OCI-M2 (cell line): ENCODE measurements around the gene GPI.
"Not testable (repeated sequence)": the region's sequence is repeated elsewhere in the genome, so short reads cannot be mapped to it uniquely, and the experiment has no call there.

Experiments used
- DNase-seq: peaks from one replicate; lab custom pipeline; 2025; ENCODE audit not compliant: unreplicated experiment; lab: John Stamatoyannopoulos, UW

The GPI gene

DNA sequence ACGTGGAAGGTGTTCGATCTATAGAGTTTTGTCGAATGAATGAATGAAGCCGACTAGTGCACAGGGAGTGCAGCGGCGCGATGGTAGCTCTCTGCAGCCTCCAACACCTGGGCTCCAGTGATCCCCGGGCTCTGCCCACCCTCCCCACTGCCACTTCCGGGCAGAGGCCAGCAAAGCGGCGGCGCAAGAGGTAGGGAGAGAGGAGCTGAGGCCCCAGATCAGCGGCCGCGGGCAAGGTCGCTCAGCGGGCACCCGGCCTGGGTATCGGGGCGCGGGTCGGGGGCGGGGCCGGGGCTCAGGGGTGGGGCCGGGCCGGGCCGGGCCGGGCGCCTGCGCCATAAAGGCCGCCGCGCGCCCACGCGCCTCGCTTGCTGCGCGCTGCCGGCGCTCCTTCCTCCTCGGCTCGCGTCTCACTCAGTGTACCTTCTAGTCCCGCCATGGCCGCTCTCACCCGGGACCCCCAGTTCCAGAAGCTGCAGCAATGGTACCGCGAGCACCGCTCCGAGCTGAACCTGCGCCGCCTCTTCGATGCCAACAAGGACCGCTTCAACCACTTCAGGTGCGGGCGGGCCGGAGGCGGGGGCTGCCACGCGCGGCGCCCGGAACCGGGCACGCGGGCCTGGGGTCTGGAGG, at the start of gene GPI:
GPI (plus strand) TSS at position 367 of the 633 bp plus-strand sequence; CDS start at position 438, 71 bp downstream.
- DNase-seq: peak; percentile 80

DNA sequence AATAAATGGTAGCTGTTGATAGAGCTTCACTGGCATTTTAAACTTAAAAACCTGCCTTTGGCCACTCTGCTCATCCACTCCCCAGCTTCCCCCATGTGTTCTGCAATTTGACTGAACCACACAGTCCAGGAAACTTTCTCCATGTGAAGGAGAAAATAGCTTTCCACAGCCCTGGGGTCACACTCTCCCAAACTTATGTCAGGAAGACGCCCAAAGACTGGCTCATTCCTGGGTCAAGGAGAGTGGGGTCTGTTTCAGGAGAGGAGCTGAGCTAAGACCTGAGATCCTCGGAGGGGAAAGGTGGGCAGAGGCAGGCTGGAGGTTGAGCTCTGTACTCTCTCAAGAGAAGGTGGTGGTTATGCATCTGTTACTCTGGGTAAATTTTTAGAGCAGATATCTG, 48.7 kb upstream of the GPI start:
- no peak for DNase-seq

DNA sequence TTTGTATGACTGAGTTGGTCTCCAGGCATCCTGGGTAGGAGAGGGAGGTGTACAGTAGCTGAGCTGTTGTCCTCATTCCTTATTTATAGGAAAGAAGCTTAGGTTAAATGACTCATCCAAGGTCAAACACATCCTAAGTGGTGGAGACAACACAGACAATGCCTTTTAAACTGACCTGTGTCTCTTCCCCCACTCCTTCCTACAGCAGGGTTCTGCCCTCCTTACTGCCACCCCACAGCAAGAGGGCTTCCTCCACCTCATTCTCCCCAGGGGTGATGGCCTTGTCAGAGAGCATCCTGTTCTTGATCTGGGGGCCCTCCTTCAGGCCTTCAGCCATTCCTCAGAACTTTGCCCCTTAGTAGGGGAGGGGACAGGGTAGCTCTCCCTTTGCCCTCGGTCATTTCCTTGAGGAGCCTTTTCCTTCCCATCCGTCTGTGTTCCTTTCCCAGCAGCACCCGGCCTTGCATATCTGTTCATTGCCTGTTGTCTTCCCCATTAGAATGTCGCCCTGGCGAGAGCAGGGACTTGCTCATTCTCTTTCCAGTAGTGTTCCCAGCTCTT, 48.2 kb upstream of the GPI start:
- no peak for DNase-seq

DNA sequence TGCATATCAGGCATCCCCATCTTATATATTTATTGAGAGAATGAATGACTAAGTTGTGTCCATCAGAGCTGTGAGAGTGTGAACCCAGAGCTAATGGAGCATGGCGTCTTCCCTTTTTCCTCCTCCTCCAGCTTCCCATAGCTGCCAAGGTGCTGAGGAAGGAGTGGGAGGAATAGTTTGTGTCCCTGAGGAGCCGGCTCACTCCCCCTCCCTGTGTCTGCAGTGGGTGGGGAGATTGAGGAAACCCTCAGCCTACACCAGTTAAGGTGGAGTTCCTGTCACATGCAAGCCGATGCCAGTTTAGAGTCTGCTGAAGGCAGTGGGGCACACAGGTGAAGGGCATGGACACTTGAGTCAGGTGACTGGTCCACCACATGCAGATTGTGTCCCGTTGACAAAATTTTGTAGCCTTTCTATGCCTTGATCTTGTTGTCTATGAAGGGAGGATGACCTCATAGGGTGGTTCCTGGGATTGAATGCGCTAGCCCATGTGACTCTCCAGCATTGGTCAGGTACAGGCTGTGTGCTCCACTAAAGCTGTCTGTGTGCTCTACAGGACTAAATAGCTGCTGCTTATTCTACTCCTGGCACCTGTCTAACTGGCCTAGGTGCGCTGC, 47.6 kb upstream of the GPI start:
- DNase-seq: no peak

DNA sequence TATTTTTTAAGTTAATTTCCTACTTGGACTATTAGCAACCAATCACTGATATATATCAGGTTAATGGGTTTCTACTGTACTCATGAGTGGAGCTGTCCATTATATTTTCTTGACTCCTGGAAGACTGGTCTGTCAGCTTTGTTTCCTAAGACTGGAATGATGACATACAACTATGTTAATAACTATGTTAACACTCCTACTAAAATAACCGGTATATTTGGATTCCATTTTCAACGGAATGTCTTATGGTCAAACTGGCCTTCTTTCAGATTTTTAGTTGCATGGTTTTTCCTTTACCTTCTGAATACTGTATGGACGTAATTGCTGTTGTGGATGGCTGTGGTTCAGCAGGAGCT, 45.8 kb upstream of the GPI start:
- no peak for DNase-seq

DNA sequence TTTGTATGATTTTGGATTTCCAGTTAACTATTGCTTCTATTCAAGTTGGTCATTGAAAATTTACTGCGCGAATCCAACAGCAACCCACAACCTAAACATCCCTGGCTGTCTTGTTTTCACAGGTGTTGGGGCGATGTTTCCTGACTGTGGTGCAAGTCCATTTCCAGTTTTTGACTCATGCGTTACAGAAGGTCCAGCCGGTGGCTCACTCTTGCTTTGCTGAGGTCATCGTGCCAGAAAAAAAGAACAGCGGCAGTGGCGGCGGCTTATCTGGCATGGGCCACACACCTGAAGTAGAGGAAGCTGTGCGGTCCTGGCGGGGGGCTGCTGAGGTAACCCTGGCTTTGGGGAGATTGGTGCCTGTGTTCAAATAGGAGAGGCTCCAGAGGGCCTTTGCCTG, 45.2 kb upstream of the GPI start:
- no peak for DNase-seq

DNA sequence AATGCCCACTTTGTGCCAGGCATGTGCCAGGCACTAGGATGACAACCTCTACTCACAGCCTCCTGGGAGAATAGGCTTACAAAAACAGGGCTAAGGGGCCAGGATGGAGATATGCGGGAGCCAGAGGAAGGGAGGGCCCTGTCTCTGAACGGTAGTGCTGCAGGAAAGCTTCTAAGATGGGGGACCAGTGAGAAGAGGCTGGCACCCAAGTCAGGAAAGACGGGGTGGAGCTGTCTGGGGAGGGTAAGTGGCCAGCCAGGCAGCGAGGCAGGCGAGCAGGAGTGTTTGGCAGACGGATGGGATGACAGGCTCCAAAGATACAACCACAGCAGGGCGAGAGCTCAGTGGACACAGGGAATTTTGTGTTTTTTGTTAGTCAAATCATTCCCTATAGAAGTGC, 44.7 kb upstream of the GPI start:
- no peak for DNase-seq

DNA sequence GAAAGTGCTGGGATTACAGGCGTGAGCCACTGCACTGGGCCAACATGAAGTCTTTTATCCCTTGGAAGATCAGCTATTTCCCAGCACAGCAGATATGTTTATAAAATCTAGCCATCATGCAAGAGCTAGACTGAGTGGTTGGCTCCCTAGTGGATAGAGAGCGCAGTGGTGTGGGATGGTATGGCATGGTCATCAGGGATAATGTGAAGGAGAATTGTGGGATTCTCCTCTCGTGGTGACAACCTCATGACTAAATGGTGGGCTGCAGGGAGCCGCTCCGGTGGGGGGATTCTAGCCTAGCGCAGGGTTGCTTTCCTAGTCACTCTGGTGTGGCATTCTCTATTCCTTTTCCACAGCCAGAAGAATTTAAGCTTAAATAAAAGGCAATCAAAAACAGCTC, 43.3 kb upstream of the GPI start:
- no peak for DNase-seq

DNA sequence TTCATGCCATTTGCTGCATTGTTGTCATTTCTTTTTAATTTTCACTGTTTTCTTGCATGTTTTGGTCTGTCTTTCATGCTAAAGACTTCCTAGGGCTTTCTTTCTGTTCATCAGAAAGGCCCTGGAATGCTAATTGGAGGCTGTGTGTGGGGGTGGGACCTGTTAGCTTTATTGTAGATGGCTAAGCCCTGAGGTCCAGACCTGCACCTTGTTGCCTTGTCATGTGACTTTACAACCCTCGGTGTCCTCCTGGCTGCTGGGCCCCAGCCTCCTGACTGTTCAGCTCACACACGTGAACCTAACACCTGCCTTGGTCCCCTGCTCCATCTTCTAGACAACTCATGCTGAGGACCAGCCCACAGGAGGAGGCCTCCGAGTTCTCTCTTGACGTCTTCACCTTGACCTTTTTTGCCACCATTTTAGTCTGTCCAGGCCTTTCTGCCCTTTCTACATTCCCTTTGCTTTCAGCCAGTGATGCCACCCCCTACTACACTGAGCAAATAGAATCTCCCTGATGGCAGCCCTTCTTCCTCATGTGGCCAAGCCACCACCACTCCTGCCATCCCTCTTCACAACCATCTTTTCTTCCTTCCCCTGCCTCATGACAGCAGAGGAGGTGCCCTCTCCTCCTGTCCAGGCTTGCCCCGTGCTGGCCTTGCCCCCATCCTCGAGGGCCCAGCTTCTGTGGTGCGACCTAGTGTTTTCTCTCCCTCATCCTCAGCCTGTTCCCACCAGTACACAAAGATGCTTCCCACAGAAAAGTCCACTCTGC, 41.4 kb upstream of the GPI start:
- no peak for DNase-seq

DNA sequence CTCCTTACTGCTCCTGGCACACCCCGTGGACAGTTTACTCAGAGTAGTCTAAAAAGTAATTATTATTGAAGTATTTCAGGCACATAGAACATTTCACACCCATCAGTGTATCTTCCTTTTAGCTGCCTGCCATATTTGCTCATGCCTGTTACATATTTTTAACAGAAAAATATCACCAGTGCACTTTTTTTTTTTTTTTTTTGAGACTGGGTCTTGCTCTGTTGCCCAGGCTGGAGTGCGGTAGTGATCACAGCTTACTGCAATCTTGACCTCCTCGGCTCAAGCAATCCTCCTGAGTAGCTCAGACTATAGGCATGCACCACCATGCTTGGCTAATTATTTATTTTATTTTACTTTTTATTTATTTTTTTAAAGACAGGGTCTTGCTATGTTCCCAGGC, 40.7 kb upstream of the GPI start:
- no peak for DNase-seq

DNA sequence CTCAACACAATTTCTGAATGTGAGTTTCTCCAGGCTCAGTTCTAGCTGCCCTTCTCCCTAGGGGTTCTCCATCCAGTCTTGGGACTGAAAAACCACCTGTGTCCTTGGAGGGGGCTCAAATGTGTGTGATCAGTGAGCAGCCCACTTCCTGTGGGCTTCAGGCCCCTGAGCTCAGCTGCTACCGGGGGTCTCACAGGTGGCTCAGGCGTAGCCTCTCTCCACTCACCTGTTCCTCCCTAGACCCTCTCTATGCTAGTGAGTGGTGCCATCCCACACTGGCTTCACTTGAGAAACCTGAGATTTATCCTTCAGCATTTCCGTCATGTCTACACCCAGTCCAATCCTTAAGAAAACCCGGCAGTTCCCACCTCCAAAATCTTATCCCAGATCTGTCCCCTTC, 39.8 kb upstream of the GPI start:
- no peak for DNase-seq

DNA sequence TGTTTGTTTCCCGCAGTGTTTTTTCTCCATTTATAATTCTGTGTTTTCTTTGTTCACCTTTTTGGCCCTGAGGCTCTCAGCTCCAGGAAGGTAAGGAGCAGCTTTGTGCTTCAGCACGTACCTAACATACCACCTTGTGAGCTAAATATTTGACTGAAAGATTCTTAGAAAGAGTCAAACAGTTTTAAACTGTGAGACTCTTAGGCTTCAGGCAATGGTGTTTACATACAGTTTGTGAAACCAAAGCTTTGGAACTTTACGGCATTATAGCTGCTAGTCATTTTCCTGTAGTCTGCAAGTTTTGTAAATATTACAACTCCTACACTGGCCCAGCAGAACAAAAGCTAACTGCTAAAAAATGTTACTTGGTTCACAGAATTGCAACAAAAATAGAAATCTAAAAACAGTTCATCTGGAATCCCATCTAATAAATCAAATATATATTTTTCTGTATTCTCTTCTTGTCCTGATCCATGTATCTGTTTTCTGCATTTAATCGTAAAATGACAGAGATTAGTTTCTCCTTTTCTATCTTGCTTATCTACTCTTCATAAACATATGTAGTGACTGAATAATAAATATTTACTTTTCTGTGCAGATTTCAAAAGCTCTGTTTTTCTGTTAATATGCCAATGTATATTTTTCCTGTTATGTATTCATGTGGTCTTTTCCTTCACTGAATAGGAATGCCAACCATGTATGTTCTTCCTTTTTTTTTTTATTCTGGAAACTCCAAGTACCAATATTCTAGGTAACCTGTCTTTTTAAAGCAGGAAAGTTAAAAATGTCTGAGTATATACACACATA, 38.8 kb upstream of the GPI start:
- DNase-seq: no peak

DNA sequence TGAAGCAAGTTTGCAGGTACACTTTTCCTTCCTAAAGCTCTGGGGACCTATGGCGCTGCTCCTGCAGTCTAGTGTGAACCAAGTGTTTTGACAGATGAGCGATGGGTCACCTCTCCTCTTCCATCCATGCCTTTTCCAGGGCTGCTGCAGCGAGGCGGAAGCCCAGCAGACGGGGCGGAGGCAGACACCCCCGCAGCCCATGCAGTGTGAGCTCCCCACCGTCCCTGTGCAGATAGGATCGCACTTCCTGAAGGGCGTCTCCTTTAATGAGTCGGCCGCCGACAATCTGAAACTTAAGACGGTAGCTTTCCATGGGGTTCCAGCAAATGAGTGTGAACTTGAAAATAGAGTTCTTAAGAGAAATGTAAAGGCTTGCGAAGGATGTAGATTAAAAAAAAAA, 37.1 kb upstream of the GPI start:
- no peak for DNase-seq

DNA sequence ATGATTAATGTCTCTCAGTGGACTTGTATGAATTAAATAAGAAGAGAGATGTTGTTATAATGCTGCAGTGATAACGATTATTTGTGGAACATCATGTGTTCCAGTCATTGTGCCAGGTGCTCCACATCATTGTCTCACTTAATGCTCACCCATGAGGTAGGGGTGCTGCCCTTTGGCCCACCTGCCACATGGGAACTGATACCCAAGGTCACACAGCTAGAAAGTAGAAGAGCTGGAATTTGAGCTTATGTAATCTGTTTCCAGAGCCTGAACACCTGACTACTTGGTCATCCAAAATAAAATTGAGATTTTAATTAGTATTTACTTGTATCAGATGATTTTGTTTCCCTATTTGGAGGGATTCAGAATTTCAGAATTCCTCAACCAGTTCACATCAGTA, 36.0 kb upstream of the GPI start:
- no peak for DNase-seq

DNA sequence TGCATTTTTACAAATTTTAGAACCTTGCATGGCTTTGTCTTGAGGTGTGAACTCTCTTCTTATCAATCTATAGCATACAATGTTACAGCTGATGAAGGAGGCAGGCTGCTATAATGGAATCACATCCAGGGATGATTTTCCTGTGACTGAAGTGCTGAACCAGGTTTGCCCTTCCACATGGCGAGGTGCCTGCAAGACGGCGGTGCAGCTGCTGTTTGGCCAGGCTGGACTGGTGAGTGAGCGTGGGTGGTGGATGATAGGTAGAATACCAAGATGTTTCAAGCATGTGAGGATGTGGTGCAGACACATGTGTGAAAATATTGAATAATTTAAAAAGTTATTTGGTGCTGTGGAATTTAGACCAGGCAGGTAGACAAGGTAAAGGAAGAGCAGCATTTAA, 34.9 kb upstream of the GPI start:
- DNase-seq: no peak

DNA sequence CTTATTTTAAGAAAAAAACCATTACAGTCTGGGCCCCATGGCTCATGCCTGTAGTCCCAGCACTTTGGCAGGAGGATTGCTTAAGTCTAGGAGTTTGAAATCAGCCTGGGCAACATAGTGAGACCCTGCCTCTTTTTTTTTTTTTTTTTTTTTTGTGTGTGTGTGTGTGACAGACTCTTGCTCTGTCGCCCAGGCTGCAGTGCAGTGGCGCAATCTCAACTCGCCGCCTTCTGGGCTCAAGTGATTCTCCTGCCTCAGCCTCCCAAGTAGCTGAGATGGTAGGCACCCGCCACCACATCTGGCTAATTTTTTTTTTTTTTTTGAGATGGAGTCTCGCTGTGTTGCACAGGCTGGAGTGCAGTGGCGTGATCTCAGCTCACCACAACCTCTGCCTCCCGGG, 34.4 kb upstream of the GPI start:
- not testable (repeated sequence) for DNase-seq

DNA sequence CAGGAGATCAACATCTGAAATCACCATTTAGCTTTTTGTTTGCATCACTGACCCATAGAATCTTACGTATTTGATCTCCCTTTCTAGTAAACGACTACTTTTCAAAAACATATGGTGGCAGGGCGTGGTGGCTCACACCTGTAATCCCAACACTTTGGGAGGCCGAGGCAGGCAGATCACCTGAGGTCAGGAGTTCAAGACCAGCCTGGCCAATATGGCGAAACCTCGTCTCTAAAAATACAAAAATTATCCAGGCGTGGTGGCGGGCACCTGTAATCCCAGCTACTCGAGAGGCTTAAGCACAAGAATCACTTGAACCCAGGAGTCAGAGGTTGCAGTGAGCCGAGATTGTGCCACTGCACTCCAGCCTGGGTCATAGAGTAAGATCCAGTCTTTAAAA, 33.4 kb upstream of the GPI start:
- not testable (repeated sequence) for DNase-seq

DNA sequence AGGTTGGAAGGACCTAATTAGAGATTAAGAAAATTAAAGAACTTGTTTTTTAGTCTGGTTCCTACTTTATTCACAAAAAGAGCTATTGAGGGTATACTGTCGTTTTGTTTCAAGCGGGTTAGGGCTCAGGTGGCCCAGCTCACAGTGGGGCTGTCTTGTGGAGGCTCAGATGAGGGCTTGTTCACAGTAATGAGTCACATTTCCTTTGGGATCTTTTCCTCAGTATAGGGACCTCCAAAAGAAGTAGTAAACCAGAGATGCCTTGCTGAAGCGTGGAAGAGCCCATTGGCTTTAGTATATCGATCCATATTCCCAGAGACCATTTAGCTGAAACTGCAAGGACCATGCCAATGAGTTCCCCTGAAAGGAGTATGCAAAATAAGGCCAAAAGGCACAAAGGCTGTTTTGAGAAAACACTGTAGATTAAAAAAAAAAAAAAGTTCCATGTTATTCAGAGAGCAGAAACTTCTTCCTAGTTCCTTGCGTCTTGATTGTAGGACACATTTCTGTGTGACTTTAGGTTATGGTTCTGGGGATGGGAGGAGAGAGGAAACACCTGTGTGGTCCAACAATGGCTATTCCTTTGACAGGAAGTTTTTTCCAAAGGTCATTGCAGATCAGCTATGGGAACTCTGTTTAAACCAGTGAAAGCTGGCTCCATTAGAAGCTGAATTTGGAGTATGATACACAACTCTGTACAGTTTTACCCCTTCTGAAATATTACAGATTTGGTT, 32.8 kb upstream of the GPI start:
- DNase-seq: no peak

DNA sequence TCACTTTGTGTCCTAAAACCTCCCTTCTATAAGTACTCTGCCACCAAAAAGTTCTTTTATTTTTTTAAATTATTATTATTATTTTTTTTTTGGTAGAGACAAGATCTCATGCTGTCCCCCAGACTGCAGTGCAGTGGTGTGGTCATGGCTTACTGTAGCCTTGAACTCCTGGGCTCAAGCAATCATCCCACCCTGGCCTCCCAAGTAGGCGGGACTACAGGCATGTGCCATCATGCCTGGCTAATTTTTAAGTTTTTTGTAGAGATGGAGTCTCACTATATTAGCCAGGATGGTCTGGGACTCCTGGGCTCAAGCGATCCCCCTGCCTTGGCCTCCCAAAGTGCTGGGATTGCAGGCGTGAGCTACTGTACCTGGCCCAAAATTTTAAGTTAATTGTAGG, 29.1 kb upstream of the GPI start:
- DNase-seq: no peak

DNA sequence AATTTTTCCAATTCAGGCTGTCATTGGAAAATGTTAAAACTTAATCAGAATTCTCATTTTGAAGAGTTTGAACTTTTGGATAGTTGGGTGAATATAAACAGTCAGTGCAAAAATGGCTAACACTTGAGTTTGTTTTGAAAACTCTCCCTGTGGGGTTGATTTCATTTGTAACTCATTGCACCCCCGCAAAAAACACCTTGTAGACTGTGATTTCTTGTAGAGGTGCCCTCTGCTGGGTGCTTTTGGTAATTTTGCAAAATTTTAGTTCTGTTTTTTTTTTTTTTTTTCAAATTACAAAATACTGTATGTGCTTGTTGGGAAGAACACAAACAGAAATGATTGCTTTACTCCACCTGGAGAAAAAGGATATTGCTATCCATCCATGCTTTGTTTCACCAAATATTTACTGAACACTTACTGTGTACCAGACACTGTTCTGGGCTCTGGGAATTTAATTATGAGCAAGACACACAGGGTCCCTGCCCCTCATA, 28.2 kb upstream of the GPI start:
- DNase-seq: no peak

DNA sequence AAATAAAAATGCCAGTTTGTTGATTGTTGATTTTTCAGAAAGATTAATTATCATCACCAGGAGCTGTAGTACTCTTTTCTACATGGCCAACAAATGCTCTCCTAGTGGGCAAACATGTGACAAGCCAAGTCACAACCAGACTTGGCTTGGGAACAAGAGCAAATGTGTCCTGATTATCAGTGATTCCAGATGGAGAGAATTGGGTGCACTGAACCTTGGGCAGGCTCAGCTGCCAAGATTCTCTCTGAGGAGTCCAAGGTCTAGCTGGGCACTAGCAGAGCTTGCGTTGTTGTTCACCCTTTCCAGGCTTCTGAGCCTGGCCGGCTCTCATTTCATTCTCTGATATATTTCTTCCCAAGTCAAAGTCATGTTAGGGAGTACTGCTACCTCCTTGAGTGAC, 27.3 kb upstream of the GPI start:
- DNase-seq: no peak
